Astrocyte (in vitro differentiated cells and primary cell): ENCODE measurements around the gene PYY.
A peak's percentile ranks its signal among the peaks of the same experiment; 100 is the strongest.

Experiments used
- EZH2 ChIP-seq: IDR thresholded peaks from 2 replicates; pipeline ENCODE4 v1.6.1; 2012; ENCODE audit warnings: mild to moderate bottlenecking, low read length, inconsistent platforms; ENCODE audit not compliant: insufficient read depth
- TF ChIP-seq, protein P1 (sequence below): IDR thresholded peaks from 2 replicates; pipeline ENCODE4 v1.5.1; 2011; ENCODE audit warnings: low read depth, mild to moderate bottlenecking, inconsistent platforms, low read length, moderate library complexity; ENCODE audit not compliant: insufficient read depth

DNA sequence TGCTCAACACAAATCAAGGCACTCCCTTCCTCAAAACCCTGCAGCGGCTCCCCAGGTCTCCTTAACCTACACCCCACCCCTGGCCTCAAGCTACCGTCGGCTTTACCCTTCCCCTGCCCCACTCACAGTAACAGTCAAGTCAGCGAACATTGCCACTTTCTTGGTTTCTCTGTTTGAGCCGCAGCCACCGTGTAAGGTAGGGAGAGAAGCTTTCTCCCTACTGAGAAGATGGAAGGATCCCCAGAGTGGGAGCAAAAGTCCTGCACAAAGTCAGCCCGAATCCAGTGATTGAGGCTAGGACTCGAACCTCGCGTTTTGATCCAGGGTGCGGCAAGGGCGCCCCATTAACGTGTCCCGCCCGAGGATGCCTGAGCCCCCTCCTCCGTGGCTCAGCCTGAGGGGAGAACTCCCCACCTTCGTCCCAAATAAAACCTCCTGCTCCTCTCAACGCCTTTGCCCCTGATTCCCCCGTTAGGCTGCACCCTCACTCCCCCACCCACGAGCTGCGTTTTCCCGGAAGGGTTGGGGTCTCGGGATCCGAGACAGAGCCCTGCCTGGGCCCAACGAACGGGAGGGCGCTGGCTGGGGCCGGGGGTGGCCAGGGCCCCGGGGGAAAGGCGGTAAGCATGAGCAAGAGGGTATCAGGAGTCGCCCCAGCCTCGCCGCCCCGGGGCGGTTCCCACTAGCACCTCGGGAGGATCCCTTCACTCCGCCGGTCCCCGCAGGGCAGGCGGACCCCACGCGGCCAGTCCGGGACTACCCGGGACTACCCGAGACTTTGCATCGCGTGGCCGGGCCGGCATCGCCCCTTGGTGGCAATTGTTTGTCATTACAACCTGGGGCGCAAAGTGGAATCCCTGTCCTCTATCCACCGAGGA lies 40.8 kb upstream of the PYY start:
- TF ChIP-seq, protein P1, sequence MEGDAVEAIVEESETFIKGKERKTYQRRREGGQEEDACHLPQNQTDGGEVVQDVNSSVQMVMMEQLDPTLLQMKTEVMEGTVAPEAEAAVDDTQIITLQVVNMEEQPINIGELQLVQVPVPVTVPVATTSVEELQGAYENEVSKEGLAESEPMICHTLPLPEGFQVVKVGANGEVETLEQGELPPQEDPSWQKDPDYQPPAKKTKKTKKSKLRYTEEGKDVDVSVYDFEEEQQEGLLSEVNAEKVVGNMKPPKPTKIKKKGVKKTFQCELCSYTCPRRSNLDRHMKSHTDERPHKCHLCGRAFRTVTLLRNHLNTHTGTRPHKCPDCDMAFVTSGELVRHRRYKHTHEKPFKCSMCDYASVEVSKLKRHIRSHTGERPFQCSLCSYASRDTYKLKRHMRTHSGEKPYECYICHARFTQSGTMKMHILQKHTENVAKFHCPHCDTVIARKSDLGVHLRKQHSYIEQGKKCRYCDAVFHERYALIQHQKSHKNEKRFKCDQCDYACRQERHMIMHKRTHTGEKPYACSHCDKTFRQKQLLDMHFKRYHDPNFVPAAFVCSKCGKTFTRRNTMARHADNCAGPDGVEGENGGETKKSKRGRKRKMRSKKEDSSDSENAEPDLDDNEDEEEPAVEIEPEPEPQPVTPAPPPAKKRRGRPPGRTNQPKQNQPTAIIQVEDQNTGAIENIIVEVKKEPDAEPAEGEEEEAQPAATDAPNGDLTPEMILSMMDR = peak; percentile 66
- TF ChIP-seq EZH2 = peak; percentile 65
